GM21367 (cell line): ENCODE results near the gene TOR4A.
"Not testable (repeated sequence)": the region's sequence is repeated elsewhere in the genome, so short reads cannot be mapped to it uniquely, and the experiment has no call there.

Experiments
- ATAC-seq: cut with Tn5 transposase; IDR thresholded peaks from one replicate; pipeline ENCODE4 v1.9.1; 2021; ENCODE audit not compliant: unreplicated experiment

TOR4A gene

GRCh38 chr9:137251490-137252268, 25.8 kb upstream of the TOR4A start:
- ATAC-seq, result no peak

- no peak for ATAC-seq
Measured at GRCh38 chr9:137252555-137253506, 24.7 kb upstream of the TOR4A start.

GRCh38 chr9:137253717-137254623, 23.6 kb upstream of the TOR4A start:
- no peak for ATAC-seq

GRCh38 chr9:137254624-137255447, 22.7 kb upstream of the TOR4A start, which contains the start of gene NELFB:
TSS of gene NELFB (plus strand) at chr9:137255327.
- ATAC-seq, result peak; percentile 64

- ATAC-seq, result no peak
Measured at GRCh38 chr9:137255448-137256114, 21.9 kb upstream of the TOR4A start.

- no peak for ATAC-seq
Measured at GRCh38 chr9:137256362-137256761, 21.2 kb upstream of the TOR4A start.

GRCh38 chr9:137256856-137257255, 20.7 kb upstream of the TOR4A start:
- ATAC-seq, result no peak

- not testable (repeated sequence) for ATAC-seq
Measured at GRCh38 chr9:137262173-137262908, 15.2 kb upstream of the TOR4A start.

GRCh38 chr9:137262909-137263285, 14.6 kb upstream of the TOR4A start:
- ATAC-seq, result no peak

- ATAC-seq, result no peak
Measured at GRCh38 chr9:137263506-137263905, 14.0 kb upstream of the TOR4A start.

GRCh38 chr9:137264067-137264466, 13.5 kb upstream of the TOR4A start:
- no peak for ATAC-seq

- ATAC-seq, result no peak
Measured at GRCh38 chr9:137265496-137266161, 11.9 kb upstream of the TOR4A start.

GRCh38 chr9:137266162-137266527, 11.4 kb upstream of the TOR4A start:
- ATAC-seq, result no peak

GRCh38 chr9:137266585-137267453, 10.7 kb upstream of the TOR4A start:
- ATAC-seq, result no peak

GRCh38 chr9:137267933-137268355, 9.6 kb upstream of the TOR4A start:
- ATAC-seq, result no peak

GRCh38 chr9:137268538-137269201, 8.9 kb upstream of the TOR4A start:
- ATAC-seq, result no peak
